Activated CD4-positive, alpha-beta memory T cell treated with anti-CD3 and anti-CD28 coated beads for 36 hours (primary cell): ENCODE measurements around the gene LTB4R2. TPM values are rescaled to one million over a fixed set of nuclear protein-coding genes. Genes with fewer than 3 reads are reported as not detected.

ENCODE experiments used
- CTCF ChIA-PET: fragments of 350-600 bp; sonication (Branson Sonifier 250); formaldehyde crosslinking; loops from one replicate; lab custom pipeline; 2021; ENCODE audit warnings: antibody characterized with exemption, inconsistent platforms; lab: Charles Lee
- POLR2A ChIA-PET: fragments of 350-600 bp; sonication (Branson Sonifier 250); formaldehyde crosslinking; loops from one replicate; lab custom pipeline; 2021; ENCODE audit warnings: antibody characterized with exemption; lab: Charles Lee
- DNase-seq: peaks from one replicate; pipeline ENCODE4 v3.0.0-alpha.2; 2020
- H3K27ac Mint-ChIP-seq: one replicate; pipeline ENCODE4 v1.8.0; 2021; ENCODE audit warnings: mixed read lengths
- H3K27me3 Mint-ChIP-seq: one replicate; pipeline ENCODE4 v1.8.0; 2021; ENCODE audit warnings: mixed read lengths
- H3K36me3 Mint-ChIP-seq: one replicate; pipeline ENCODE4 v1.8.0; 2021; ENCODE audit warnings: mixed read lengths
- H3K4me1 Mint-ChIP-seq: one replicate; pipeline ENCODE4 v1.8.0; 2021; ENCODE audit warnings: low read depth, mixed read lengths
- H3K4me3 Mint-ChIP-seq: one replicate; pipeline ENCODE4 v1.8.0; 2021; ENCODE audit warnings: mild to moderate bottlenecking, mixed read lengths
- H3K9me3 Mint-ChIP-seq: one replicate; pipeline ENCODE4 v1.8.0; 2021; ENCODE audit warnings: mixed read lengths
- intact Hi-C: fragments of 100-400 bp; cut with micrococcal nuclease; formaldehyde crosslinking; loops from one replicate; pipeline ENCODE4 v1.15.1; 2023
- total RNA-seq, 2 experiments: library from RNA; stranded (reverse); gene quantifications; one replicate each; pipeline ENCODE4 v1.2.3, GENCODE V29; 2021

The LTB4R2 gene
- total RNA-seq, 2 experiments from 2014 or later = 9.4 to 9.6 TPM

DNA sequence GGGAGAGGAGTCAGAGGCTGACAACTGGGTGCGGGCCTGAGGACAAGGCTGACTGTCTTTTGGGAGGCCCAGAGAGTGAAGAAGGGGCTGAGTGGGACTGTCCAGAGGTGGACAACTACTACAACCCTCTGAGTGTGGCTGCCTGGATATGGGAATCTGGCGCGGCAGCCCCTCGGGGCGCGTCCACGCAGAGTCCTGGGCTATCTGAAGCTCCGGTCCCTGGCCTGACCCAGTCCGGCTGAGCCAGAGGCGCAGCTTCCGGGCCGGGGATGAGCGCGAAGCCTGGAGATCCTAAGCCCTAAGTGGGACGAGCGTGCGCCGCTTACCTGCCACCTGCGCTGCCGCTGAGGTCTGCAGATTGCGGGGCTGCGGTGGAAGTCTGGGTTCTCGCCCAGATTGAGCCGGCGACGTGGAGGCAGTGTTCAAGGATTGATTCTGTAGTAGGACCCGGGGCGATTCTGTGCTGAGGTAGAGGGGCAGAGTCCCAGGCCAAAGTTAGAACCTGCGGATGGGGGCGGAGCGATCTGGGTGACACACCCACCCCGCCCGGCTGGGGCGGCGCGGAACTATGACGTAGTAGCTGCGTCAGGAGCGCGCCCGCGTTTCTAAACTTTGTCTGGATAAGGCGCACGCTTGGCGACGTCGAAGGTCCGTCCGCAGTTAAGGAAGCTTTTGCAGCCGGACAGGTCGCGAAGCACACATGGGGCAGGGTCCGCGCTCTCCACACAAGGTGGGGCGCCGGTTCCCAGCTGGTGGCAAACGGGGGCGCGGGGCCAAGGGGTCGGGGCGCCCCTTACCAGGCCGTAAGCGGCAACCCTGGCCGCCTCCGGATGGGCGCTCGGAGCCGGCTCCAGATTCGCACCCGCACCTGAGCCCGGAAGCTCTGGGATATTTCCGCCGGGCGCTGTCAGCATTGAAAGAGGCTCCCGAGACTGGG lies 10.4 kb upstream of the LTB4R2 start, which contains the start of the genes DHRS1 and NOP9:
Gene DHRS1, minus strand, starts transcription at position 526 of the 937 bp plus-strand sequence. CDS start 674 bp downstream, outside the sequence.
Gene NOP9, plus strand, starts transcription at position 596 of the 937 bp plus-strand sequence. Its CDS starts 105 bp downstream, at position 701.
- CTCF ChIA-PET = interaction anchor here (0.9 to 7.3 kb wide), 16 partner anchors 9 to 204 kb away, joined by 3 to 224 read pairs (median 12); partner anchors contain the start of genes CHMP4A, CIDEB, LTB4R and LTB4R2

DNA sequence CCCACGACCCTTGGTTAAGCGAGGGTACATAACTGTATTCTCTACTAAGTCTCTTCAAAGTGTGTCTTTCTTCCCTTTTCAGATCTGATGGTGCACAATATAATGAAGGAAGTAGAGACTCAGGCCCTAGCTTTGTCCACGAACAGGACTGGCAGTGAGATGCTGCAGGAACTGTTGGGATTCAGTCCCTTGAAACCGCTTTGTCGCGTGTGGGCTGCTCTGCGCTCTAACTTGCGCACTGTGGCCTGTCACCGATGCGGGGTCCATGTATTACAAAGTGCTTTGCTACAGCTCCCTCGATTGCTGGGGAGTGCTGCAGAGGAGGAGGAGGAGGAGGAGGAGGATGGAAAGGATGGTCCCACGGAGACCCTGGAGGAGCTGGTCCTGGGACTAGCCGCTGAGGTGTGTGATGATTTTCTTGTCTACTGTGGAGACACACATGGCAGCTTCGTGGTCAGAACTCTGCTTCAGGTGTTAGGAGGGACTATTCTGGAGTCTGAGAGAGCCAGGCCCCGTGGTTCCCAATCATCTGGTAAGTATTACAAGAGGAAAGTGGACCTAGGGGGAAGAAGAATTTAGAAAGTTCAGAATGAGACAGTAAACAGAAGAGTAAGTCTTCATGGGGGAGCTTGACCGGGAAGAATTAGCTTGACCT lies 9.5 kb upstream of the LTB4R2 start:
- H3K4me1 Mint-ChIP-seq = peaks cover 50% of the 10 kb centered on the region
- H3K36me3 Mint-ChIP-seq = peaks cover 37% of the 10 kb centered on the region
- DNase-seq = no peak
- no peaks in the 10 kb centered on the region for H3K9me3 Mint-ChIP-seq
- H3K27ac Mint-ChIP-seq = peak overlapping the region; percentile 84
- POLR2A ChIA-PET = interaction anchor here (0.5 to 5.5 kb wide), 14 partner anchors 8 to 1261 kb away, joined by 3 to 53 read pairs (median 5); partner anchors contain the start of genes CHMP4A, CIDEB, LTB4R2 and RABGGTA
- peak overlapping the region; percentile 90 for H3K4me3 Mint-ChIP-seq
- intact Hi-C loops = no loop called here
- CTCF ChIA-PET = interaction anchor here (0.9 to 7.3 kb wide), 13 partner anchors 9 to 133 kb away, joined by 3 to 224 read pairs (median 12); partner anchors contain the start of genes CIDEB, LTB4R, LTB4R2 and MDP1
- no peaks in the 10 kb centered on the region for H3K27me3 Mint-ChIP-seq

More for the DNA sequence above, 10.4 kb upstream of the LTB4R2 start, which contains the start of the genes DHRS1 and NOP9:
- H3K27ac Mint-ChIP-seq = peak within 1 kb of the TSS; percentile 84
- H3K36me3 Mint-ChIP-seq = peaks cover 31% of the 10 kb centered on the region
- H3K9me3 Mint-ChIP-seq = no peaks in the 10 kb centered on the region
- no peaks in the 10 kb centered on the region for H3K27me3 Mint-ChIP-seq
- peak; percentile 96 for DNase-seq
- H3K4me1 Mint-ChIP-seq = peaks cover 50% of the 10 kb centered on the region
- peak within 1 kb of the TSS; percentile 90 for H3K4me3 Mint-ChIP-seq
- POLR2A ChIA-PET = interaction anchor here (0.5 to 5.5 kb wide), 16 partner anchors 9 to 1260 kb away, joined by 3 to 53 read pairs (median 5); partner anchors contain the start of genes CHMP4A, CIDEB, LTB4R2 and MDP1
- intact Hi-C loops = loop anchor here (1.0 to 5.0 kb wide), 7 partner anchors 9 to 207 kb away; partner anchors contain the start of genes CHMP4A, IRF9, PCK2 and PSME2

DNA sequence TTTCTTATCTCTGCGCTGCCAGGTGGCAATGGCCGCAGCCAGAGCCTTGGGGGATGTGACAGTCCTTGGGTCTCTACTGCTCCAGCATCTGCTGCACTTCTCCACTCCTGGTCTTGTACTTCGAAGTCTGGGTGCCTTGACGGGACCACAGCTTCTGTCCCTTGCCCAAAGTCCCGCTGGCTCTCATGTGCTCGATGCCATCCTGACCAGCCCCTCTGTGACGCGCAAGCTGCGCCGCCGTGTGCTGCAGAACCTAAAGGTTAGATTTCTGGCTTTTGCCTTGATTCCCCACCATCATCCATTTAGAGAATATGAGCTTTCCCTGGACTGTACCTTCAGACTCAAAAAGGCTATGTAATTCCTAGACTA lies 5.9 kb upstream of the LTB4R2 start:
- Mint-ChIP-seq H3K9me3 (no peaks in the 10 kb centered on the region), H3K27me3 (no peaks in the 10 kb centered on the region), H3K27ac (no peak overlapping the region), H3K36me3 (peaks cover 51% of the 10 kb centered on the region), H3K4me3 (no peak overlapping the region), H3K4me1 (peaks cover 39% of the 10 kb centered on the region)
- POLR2A ChIA-PET = no interaction called here
- DNase-seq = no peak
- intact Hi-C loops = no loop called here
- CTCF ChIA-PET = interaction anchor here (0.9 kb wide), 1 partner anchor 62 kb away, joined by 4 read pairs; the partner anchor contains the start of gene TINF2

DNA sequence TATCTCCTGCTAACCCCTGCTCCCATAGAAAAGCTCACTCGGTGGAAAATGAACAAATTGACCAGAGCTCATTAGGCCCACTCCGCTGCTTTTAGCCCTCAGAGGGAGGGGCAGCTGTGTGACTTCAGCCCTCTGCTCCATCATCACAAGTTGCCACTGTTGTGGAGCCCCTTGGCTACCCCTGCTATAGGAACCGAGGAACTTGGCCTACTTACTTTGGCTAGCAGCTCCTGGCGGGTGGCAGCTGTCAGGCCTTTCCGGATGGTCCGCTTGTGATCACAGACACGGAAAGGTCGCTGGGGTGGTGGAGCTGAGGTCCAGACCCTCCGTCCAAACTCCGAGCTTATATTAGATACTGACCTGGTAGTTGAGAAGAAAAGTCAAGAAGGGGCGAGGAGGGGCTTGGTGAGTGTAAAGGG lies 2.8 kb upstream of the LTB4R2 start:
- no peak for DNase-seq
- no peak overlapping the region for H3K27ac Mint-ChIP-seq
- H3K9me3 Mint-ChIP-seq = no peaks in the 10 kb centered on the region
- POLR2A ChIA-PET = interaction anchor here (1.3 to 4.6 kb wide), 4 partner anchors 7 to 193 kb away, joined by 3 to 17 read pairs (median 6); partner anchors contain the start of genes DCAF11, DHRS1, NOP9 and NRL
- no peaks in the 10 kb centered on the region for H3K27me3 Mint-ChIP-seq
- intact Hi-C loops = no loop called here
- CTCF ChIA-PET = interaction anchor here (0.7 to 9.9 kb wide), 24 partner anchors 8 to 1229 kb away, joined by 3 to 235 read pairs (median 10); partner anchors contain the start of genes ADCY4, CBLN3, CHMP4A and DHRS1
- H3K4me1 Mint-ChIP-seq = peaks cover 37% of the 10 kb centered on the region
- H3K4me3 Mint-ChIP-seq = no peak overlapping the region
- H3K36me3 Mint-ChIP-seq = peaks cover 44% of the 10 kb centered on the region

DNA sequence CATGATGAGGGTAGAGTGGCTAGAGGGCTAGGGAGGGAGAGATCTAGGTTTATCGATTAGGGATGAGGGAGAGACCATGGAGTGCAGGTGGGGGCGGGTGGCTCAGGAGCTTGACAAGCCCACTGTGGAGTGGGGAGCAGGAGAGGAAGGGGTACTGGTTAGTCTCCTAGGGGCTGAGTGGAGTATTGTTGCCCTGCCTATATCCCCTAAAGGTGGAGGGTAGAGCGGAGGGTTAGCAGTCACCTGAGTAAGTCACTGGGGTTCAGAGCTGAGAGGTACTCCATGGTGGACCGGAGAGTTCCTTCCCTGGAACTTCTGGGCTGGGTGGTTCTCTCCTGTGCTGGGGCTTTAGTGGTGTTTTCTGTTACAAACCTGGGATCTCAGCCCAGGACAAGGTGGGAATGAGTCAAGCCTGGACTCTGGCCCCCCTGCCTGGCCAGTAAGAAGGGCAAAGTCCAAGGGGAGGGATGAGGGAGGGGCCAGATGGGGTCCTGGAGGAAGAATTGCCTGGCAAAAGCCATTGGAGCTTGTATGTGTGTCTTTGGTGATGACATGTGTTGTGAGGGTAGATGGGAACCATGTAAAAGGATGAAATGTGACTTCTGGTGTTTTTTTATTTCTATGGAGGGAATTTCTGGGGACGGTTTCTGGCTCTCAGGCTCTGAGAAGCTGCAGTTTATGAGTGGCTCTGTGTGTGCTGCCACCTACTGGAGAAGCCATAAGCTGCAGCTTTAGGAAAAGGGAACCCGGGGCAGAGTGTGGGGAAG lies 2.2 kb upstream of the LTB4R2 start, which contains the start of gene CIDEB:
Gene CIDEB, minus strand, starts transcription at position 403 of the 767 bp plus-strand sequence. Its CDS starts 119 bp downstream, at position 284.
- Mint-ChIP-seq H3K4me1 (peaks cover 41% of the 10 kb centered on the region), H3K9me3 (no peaks in the 10 kb centered on the region), H3K27ac (peak within 1 kb of the TSS; percentile 8), H3K27me3 (no peaks in the 10 kb centered on the region), H3K4me3 (no peak within 1 kb of the TSS), H3K36me3 (peaks cover 42% of the 10 kb centered on the region)
- peak; percentile 75 for DNase-seq
- CTCF ChIA-PET = interaction anchor here (0.7 to 9.9 kb wide), 44 partner anchors 9 to 1229 kb away, joined by 3 to 235 read pairs (median 6); partner anchors contain the start of genes ADCY4, CBLN3, CHMP4A and DCAF11
- intact Hi-C loops = loop anchor here (1.0 kb wide), 1 partner anchor 8 kb away; the partner anchor contains the start of genes DHRS1 and NOP9
- POLR2A ChIA-PET = interaction anchor here (0.7 to 4.6 kb wide), 11 partner anchors 8 to 193 kb away, joined by 3 to 17 read pairs (median 4); partner anchors contain the start of genes DCAF11, DHRS1, IPO4 and MDP1

DNA sequence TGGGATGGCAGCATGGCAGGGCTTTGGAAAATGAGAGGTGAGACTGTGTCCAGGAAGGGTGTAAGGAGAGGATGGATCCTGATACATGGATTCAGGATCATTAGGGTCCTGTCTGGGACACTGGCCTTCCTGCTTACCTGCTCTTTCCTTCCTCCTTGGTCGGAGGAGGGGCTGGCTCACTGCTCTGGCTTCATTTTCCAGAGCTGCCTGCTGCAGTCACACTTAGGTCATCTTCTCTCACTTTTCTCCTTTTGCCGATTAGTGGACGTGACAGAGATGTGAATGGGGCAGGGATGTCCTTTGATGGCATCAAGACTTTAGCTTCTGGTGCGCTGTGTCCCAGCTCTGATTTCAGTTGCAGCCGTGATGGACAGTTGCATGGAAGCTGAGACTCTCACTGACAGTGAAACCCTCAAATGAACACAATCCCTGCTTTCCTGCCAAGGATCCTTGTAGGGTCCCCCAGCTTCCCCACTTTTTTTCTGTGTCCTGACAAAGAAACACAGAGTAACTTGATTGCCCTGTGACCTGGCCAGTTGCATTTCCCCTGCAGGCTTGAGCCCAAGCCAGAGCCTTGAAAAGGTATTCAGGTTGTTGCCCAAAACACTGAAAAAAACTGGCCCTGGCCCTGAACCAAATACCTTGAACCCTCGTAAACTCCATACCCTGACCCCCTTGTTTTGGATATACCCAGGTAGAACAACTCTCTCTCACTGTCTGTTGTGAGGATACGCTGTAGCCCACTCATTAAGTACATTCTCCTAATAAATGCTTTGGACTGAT lies 1.4 kb upstream of the LTB4R2 start:
- Mint-ChIP-seq H3K9me3 (no peaks in the 10 kb centered on the region), H3K4me1 (peaks cover 49% of the 10 kb centered on the region), H3K27ac (peak overlapping the region; percentile 8), H3K27me3 (no peaks in the 10 kb centered on the region), H3K36me3 (peaks cover 40% of the 10 kb centered on the region), H3K4me3 (no peak overlapping the region)
- intact Hi-C loops = loop anchor here (1.0 kb wide), 1 partner anchor 9 kb away; the partner anchor contains the start of genes DHRS1 and NOP9
- POLR2A ChIA-PET = interaction anchor here (0.7 to 4.6 kb wide), 10 partner anchors 9 to 194 kb away, joined by 3 to 17 read pairs (median 4); partner anchors contain the start of genes DCAF11, DHRS1, IPO4 and MDP1
- CTCF ChIA-PET = interaction anchor here (0.7 to 9.9 kb wide), 44 partner anchors 9 to 250 kb away, joined by 3 to 235 read pairs (median 6); partner anchors contain the start of genes ADCY4, CBLN3, CHMP4A and DCAF11
- no peak for DNase-seq

DNA sequence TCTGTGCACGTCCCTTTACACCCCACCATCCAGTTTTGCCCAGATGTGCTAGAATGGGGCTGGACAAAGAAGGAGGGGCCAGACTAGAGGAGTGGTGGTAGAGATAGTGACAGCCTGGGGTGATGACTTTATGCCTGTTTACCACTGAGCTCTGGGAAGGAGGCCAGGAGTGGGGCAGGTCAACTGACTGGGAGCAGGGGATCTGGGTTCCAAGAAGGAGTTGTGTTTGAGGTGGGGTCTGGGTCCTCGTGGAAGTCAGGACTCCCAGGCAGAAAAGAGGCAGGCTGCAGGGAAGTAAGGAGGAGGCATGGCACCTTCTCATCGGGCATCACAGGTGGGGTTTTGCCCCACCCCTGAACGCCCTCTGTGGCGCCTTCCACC lies 315 bp downstream of the LTB4R2 start:
- peaks cover 64% of the 10 kb centered on the region for H3K4me1 Mint-ChIP-seq
- no peak for DNase-seq
- ChIA-PET CTCF (interaction anchor here (0.8 to 9.9 kb wide), 19 partner anchors 11 to 252 kb away, joined by 3 to 235 read pairs (median 6); partner anchors contain the start of genes ADCY4, CBLN3, CHMP4A and DHRS1), POLR2A (interaction anchor here (0.6 to 4.6 kb wide), 9 partner anchors 10 to 230 kb away, joined by 3 to 17 read pairs (median 3); partner anchors contain the start of genes DHRS1, MDP1, NOP9 and PSME2)
- H3K27ac Mint-ChIP-seq = peak overlapping the region; percentile 72
- H3K9me3 Mint-ChIP-seq = no peaks in the 10 kb centered on the region
- H3K27me3 Mint-ChIP-seq = no peaks in the 10 kb centered on the region
- peaks cover 32% of the 10 kb centered on the region for H3K36me3 Mint-ChIP-seq
- peak overlapping the region; percentile 79 for H3K4me3 Mint-ChIP-seq
- intact Hi-C loops = loop anchor here (1.0 to 5.0 kb wide), 4 partner anchors 23 to 258 kb away; partner anchors contain the start of genes CARMIL3 and TINF2

DNA sequence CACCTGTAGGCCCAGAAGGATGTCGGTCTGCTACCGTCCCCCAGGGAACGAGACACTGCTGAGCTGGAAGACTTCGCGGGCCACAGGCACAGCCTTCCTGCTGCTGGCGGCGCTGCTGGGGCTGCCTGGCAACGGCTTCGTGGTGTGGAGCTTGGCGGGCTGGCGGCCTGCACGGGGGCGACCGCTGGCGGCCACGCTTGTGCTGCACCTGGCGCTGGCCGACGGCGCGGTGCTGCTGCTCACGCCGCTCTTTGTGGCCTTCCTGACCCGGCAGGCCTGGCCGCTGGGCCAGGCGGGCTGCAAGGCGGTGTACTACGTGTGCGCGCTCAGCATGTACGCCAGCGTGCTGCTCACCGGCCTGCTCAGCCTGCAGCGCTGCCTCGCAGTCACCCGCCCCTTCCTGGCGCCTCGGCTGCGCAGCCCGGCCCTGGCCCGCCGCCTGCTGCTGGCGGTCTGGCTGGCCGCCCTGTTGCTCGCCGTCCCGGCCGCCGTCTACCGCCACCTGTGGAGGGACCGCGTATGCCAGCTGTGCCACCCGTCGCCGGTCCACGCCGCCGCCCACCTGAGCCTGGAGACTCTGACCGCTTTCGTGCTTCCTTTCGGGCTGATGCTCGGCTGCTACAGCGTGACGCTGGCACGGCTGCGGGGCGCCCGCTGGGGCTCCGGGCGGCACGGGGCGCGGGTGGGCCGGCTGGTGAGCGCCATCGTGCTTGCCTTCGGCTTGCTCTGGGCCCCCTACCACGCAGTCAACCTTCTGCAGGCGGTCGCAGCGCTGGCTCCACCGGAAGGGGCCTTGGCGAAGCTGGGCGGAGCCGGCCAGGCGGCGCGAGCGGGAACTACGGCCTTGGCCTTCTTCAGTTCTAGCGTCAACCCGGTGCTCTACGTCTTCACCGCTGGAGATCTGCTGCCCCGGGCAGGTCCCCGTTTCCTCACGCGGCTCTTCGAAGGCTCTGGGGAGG lies 985 bp downstream of the LTB4R2 start, which contains the start of gene LTB4R:
Gene LTB4R, plus strand, starts transcription at position 857 of the 959 bp plus-strand sequence. CDS start 4,150 bp downstream, outside the sequence.
- Mint-ChIP-seq H3K36me3 (peaks cover 26% of the 10 kb centered on the region), H3K9me3 (no peaks in the 10 kb centered on the region), H3K4me1 (peaks cover 69% of the 10 kb centered on the region), H3K4me3 (peak within 1 kb of the TSS; percentile 79), H3K27ac (peak within 1 kb of the TSS; percentile 84), H3K27me3 (no peaks in the 10 kb centered on the region)
- intact Hi-C loops = loop anchor here (1.0 to 5.0 kb wide), 5 partner anchors 22 to 259 kb away; partner anchors contain the start of genes CARMIL3, RABGGTA and TINF2
- CTCF ChIA-PET = interaction anchor here (0.8 to 9.9 kb wide), 21 partner anchors 8 to 150 kb away, joined by 3 to 235 read pairs (median 6); partner anchors contain the start of genes ADCY4, CBLN3, CHMP4A and DHRS1
- DNase-seq = peak; percentile 81
- POLR2A ChIA-PET = interaction anchor here (0.6 to 4.6 kb wide), 12 partner anchors 11 to 230 kb away, joined by 3 to 17 read pairs (median 4); partner anchors contain the start of genes CBLN3, DHRS1, KHNYN and NOP9
